Activated CD4-positive, alpha-beta T cell treated with anti-CD3 and anti-CD28 coated beads, Interleukin-10, Interleukin-2, amounts not matched to agents 100 ng/mL and 50 ng/mL, durations not matched to agents 16 hours and 8 hours (primary cell): ENCODE measurements around the gene PIK3AP1.
"Not testable (repeated sequence)": the region's sequence is repeated elsewhere in the genome, so short reads cannot be mapped to it uniquely, and the experiment has no call there.

ENCODE experiments used
- DNase-seq: peaks from one replicate; pipeline ENCODE4 v3.0.0-alpha.2; 2020

PIK3AP1 gene

DNA sequence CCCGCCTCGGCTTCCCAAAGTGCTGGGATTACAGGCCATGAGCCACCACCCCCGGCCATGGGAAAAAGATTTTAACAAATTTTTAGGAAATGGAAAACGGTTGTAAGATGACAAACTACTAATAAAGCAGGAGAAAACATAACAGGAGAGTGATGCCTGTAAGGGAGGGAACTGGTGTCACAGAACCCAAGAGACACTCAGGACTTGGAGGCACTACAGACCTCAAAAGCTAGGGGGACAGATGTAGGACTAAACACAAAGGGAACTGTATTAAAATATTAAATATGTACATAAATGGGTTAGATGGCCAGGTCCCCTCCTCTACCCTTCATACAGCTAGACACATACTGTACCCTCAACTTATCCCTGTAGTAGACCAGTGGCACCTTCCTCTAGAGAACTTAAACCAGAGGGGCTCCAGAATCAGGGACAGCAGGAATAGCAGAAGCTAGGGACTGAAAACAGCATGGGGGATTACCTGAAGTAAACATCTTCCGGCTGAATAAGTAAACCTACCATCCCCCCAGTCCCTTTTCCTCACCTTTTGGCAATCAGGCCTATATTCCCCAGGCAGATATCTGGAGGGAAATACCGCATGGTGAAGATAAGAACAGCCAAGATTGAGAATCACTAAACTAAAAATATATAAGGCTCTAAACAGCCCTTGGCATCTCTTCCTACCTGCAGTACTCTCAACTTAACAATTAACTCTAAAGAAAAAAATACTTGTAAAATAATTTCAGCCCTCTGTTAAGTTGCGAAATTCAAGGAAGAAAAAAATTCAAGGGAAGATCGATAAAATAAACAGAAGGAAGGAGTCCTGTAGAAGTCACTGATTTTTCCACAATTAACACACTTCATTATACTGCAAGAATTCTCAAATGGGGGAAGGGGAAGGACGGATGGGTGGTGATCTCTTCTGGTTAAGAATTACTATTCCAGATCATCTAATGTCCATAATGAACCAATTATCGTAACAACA lies 149.0 kb downstream of the PIK3AP1 start:
- DNase-seq = no peak

DNA sequence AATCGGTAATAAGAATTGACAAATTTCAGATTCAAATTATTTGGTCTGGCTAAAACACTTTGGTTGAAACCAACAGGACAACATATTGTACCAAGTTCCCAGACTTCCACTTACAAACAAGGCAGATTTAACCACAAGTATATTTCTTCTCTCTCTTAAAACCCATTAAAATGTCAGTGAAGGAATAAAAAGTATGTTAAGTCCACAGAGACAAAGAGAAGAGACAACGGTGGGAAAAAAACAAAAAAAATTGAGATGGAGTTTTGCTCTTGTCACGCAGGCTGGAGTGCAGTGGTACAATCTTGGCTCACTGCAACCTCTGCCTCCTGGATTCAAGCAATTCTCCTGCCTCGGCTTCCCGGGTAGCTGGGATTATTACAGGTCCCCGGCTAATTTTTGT lies 149.8 kb downstream of the PIK3AP1 start:
- no peak for DNase-seq

DNA sequence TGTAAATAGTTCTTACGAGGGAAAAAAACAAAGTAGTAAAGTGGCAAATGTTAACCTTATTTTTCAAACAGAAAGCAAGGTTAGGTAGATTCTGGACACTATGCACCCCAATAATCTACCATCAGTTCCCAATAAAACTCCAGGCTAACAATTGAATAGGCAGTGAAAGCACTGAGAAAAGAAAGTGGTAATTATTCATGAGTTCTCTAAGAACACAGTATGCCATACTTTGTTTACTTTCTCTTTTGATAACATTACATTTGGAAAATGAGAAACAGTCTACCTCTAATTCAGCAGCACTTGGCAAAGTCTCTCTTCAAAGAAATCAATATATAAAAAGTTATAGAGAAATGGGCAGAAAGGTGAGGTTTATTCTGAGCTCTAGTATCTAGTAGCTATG lies 151.9 kb downstream of the PIK3AP1 start:
- DNase-seq = no peak

DNA sequence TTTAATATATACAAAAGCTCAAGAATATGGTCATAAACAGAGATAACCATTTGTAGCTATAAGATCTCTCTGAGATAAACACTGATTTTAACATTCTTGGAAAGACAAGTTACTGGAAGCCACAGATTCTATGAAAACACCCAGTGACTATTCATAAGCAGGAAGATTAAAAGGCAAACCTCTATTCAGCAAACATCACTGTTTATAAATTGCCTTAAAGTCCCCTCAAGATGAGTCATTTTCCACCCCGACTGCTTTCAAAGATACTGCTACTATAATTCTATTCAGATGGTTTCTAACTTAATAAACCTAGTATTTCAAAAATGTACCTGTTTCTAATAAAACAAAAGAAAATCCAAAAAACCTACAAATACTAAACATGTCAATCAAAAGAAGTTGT lies 154.5 kb downstream of the PIK3AP1 start:
- peak; percentile 48 for DNase-seq

DNA sequence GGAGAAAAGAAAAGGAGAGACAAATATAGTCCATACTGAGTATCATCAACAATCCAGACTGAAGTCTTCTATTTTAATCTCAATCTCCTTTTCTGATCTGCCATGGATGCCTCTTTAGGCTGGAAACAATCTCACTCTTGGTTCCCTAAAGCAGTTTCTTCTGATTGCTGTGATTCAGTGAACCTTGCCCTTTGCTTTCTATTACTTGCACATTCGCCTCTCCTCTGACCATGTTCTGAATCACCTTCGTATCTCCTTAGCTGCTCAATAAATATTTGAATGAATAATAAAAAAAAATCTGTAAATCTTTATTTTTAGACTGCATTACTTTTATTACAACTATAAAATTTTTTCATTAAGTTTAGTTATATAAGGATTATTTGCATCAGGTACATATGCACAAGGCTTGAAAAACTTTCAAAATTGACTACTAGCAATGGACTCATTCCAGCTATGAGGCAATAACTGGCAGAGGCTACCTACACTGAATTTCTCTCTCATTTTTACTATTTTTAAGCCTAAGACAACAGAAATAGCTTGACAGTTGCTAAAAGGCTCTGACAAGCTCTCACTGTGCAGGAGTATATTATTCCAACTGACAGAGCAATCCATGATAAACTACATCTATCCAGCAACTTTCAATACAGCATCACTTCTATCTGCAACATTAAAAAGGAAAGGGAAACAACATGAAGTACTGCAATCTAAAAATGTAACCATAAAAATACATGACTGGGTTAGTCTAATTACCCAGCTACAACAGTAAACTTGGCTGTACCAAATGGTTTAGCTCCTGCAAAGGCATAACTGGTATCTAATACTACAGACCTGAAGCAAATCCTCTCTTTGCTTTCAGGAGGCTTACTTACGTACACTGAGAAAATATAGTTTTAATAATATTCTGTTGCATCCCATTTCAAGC lies 159.1 kb downstream of the PIK3AP1 start:
- no peak for DNase-seq

DNA sequence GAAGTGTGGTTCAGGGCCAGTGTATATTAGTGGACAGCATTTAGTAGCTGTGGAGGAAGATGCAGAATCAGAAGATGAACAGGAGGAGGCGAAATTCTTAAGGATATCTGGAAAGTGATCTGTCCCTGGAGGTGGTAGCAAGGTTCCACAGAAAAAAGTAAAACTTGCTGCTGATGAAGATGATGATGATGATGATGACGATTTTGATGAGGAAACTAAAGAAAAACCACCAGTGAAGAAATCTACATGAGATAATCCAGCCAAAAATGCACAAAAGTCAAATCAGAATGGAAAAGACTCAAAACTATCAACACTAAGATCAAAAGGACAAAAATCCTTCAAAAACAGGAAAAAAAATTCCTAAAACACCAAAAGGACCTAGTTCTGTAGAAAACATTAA lies 159.8 kb downstream of the PIK3AP1 start:
- no peak for DNase-seq

DNA sequence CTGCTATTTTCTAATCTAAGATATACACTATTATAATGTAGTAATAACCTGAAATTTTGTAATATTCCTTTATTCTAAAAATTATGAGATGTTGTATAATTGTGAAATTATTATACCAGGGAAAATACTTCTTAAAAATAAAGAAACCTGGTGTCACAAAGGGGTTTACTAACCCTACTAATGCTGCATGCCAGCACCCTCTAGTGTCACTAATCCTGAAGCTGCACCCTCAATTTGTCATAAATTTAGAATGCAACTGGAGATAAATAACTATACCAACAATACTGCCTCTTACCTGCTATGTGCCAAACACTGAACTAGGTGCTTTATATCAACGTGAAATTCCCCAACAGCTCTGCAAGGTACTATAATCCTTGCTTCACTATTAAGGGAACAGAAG lies 164.3 kb downstream of the PIK3AP1 start:
- DNase-seq = peak; percentile 8

DNA sequence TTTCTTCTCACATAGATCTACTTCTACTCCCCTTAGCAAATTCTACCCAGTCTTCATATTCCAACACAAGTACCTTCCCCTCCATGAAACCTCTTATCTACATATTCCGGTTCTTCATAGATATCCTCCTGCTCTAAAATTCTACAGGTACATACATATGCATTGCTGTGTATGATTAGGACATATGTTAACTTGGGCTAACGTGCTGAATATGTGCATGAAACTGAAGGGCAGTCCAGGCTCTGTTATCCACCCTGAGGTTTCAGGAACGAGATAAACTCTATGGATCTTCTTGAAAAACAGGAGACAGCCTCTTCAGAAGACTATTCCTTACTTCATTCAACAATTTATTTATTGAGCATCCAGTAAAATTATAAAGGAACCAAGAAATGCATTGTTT lies 165.0 kb downstream of the PIK3AP1 start:
- DNase-seq = no peak

DNA sequence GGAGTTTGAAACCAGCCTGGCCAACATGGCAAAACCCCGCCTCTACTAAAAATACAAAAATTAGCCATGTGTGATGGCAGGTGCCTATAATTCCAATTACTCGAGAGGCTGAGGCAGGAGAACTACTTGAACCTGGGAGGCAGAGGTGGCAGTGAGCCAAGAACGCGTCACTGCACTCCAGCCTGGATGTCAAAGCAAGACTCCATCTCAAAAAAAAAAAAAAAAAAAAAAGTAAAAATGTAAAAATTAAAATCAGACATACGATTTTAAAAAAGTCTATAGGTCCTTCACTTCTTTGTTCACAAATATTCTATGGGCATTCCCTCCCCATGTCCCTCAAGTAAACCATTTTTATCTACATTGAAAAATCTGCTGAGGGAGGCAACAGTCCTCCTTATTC lies 171.7 kb downstream of the PIK3AP1 start:
- no peak for DNase-seq

DNA sequence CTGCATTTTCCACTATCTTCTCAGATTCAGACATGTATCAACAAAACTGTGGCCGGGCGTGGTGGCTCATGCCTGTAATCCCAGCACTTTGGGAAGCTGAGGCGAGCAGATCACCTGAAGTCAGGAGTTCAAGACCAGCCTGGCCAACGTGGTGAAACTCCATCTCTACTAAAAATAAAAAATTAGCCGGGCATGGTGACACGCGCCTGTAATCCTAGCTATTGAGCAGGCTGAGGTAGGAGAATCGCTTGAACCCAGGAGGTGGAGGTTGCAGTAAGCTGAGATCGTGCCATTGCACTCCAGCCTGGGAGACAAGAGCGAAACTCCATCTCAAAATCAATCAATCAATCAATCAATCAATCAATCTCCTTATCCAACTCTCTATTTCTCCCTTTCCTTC lies 174.8 kb downstream of the PIK3AP1 start:
- not testable (repeated sequence) for DNase-seq
